AG04449 (cell line): Measurements from ENCODE around the gene ITGB7.

ENCODE experiments used
- CTCF ChIA-PET: fragments of 350-600 bp; formaldehyde crosslinking; extraction: SDS; loops from one replicate; lab custom pipeline; 2021; ENCODE audit warnings: antibody characterized with exemption; lab: Yijun Ruan, JAX
- POLR2A ChIA-PET: fragments of 400-600, 350-600 bp; formaldehyde crosslinking; extraction: SDS; loops from one replicate; lab custom pipeline; 2020; ENCODE audit warnings: antibody characterized with exemption, inconsistent platforms; lab: Yijun Ruan, JAX
- DNase-seq: peaks from one replicate; pipeline ENCODE4 v3.0.0-alpha.2; 2010; ENCODE audit warnings: low read depth, low spot score
- H3K4me3 ChIP-seq: 2 replicates; pipeline ENCODE4 v1.5.1; 2011; ENCODE audit warnings: low read depth, mild to moderate bottlenecking, control low read depth, low read length
- TF ChIP-seq, protein P1 (sequence below): IDR thresholded peaks from one replicate; pipeline ENCODE4 v1.5.1; 2011; ENCODE audit warnings: mild to moderate bottlenecking, moderate library complexity, low read length, control low read depth, inconsistent platforms; ENCODE audit not compliant: insufficient read depth; ENCODE audit errors: missing control alignments

The ITGB7 gene

GRCh38 chr12:53224061-53224896 lies 17.2 kb upstream of the ITGB7 start:
- ChIA-PET POLR2A (no interaction called here), CTCF (interaction anchor here (0.8 to 2.2 kb wide), 11 partner anchors 9 to 99 kb away, joined by 3 to 15 read pairs (median 3); no protein-coding TSS in a partner anchor)
- H3K4me3 ChIP-seq, result no peak overlapping the region
- TF ChIP-seq, protein P1, sequence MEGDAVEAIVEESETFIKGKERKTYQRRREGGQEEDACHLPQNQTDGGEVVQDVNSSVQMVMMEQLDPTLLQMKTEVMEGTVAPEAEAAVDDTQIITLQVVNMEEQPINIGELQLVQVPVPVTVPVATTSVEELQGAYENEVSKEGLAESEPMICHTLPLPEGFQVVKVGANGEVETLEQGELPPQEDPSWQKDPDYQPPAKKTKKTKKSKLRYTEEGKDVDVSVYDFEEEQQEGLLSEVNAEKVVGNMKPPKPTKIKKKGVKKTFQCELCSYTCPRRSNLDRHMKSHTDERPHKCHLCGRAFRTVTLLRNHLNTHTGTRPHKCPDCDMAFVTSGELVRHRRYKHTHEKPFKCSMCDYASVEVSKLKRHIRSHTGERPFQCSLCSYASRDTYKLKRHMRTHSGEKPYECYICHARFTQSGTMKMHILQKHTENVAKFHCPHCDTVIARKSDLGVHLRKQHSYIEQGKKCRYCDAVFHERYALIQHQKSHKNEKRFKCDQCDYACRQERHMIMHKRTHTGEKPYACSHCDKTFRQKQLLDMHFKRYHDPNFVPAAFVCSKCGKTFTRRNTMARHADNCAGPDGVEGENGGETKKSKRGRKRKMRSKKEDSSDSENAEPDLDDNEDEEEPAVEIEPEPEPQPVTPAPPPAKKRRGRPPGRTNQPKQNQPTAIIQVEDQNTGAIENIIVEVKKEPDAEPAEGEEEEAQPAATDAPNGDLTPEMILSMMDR, result peak; percentile 22
- DNase-seq, result no peak

DNA sequence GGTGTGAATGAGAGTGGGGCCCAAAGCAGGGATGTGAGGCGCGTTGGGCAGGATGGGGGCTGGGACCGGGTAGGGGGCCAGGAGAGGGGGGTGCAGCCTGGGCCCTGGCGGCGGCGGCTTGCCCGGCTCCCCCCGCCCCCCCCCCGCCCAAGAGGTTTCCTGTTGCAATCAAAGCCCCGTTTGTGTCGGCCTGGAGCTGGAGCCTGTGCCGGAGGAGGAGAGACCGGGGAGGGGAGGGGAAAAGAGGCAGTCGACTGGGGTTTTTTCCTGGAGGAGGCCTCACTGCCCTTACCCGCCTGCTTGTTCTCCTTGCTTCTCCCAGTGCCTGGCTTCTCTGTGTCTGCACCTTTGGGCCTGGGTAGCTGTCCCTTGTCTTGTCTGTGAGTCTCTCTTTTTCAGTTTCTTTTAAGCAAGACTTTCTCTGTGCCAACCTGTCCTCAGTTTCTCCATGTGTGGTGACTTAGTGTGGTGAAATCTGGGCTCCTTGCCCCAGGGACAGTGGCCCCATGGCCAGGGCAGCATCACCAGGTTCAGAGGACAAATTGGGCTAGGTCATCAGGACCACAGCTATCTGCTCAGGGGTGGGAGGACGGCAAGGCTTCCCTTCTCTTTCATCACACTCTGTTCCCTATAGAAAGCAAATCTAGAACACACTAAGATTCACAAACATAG lies 16.5 kb upstream of the ITGB7 start:
- no peak for DNase-seq
- ChIA-PET CTCF (interaction anchor here (0.8 to 1.4 kb wide), 10 partner anchors 10 to 158 kb away, joined by 3 to 6 read pairs (median 3); partner anchors contain the start of gene AAAS), POLR2A (no interaction called here)
- H3K4me3 ChIP-seq, result no peak overlapping the region; the same call in 1 of the 2 replicates
- TF ChIP-seq, protein P1, result no peak

- ChIA-PET CTCF (interaction anchor here (1.1 to 1.4 kb wide), 10 partner anchors 9 to 157 kb away, joined by 3 to 6 read pairs (median 3); partner anchors contain the start of gene AAAS), POLR2A (no interaction called here)
- TF ChIP-seq, protein P1, result no peak
- H3K4me3 ChIP-seq, result no peak overlapping the region
- DNase-seq, result no peak
Observed at GRCh38 chr12:53222806-53223261, 15.8 kb upstream of the ITGB7 start.

DNA sequence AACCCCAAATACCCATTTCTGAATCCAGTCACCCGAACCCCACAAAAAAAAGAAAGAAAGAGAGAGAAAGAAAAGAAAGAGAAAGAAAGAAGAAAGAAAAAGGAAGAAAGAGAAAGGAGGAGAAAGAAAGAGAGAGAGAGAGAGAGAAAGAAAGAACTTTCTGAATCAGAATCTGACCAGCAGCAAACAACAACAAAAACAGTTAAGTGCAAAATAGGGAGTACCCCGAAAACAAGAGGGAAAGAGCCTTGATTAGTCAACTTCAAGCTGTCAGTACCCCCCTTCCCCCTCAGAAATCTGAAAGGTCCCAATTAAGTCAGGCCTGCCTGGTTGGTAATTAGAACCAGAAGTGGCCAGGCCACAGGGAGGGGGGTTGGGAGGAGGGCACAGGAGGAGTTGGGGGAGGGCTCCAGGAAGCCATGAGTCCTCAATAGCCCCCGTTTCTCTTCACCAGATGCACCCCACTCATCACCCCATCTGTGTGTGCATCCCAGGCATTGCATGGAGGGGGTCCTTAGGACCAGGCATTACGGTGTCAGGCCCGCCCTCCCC lies 15.2 kb upstream of the ITGB7 start:
- CTCF ChIA-PET, result interaction anchor here (1.2 to 1.4 kb wide), 5 partner anchors 9 to 157 kb away, joined by 3 to 6 read pairs (median 3); partner anchors contain the start of gene AAAS
- H3K4me3 ChIP-seq, result peak overlapping the region; percentile 46
- TF ChIP-seq, protein P1, result no peak
- POLR2A ChIA-PET, result no interaction called here
- DNase-seq, result no peak

DNA sequence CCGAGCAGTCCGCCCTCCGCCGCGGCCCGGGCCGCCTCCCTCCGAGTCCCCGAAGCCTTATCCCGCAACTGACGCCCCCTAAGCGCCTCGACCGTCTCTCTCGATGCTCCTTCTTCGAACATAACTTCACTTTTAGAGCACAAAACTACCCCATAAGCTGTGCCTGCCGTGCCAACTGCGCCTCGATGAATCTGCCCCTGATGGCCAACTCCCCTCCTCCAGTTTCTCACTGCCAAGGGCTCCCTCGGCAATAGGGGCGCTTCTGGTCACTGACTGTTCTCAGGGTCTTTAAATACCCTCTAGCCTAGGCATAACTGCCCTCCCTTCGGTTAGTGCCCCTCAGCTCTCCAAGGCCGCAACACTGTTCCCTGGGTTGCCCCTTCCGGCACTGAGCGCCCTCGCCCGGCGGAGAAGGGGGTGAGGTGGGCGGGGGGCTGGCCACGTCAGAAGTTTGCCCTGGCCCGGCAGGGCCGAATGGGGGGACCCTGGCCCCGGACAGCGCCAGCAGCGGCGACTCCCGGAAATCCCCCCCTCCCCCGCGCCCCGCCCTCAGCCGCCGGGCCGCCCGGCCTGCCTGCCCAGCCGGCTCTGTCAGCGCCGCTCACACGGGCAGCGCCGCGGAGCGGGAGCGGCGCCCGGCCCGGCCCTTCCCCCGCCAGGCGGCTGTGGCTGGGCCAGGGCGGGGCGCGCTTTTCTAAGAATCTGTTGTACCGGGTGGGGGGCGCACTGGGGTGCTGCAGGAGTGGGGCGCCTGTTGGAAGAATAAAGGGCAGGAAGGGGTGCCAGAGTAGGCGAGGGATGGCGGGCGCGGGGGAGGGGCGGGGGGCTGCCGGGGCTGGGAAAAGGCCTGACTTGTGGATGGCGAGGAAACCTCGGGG lies 14.4 kb upstream of the ITGB7 start:
- POLR2A ChIA-PET, result interaction anchor here (1.0 to 2.1 kb wide), 3 partner anchors 74 to 78 kb away, joined by 3 to 9 read pairs (median 3); partner anchors contain the start of genes MYG1 and PFDN5
- TF ChIP-seq, protein P1, result peak; percentile 30
- DNase-seq, result no peak
- peak overlapping the region; percentile 56 for H3K4me3 ChIP-seq
- CTCF ChIA-PET, result interaction anchor here (1.0 to 24.6 kb wide), 4 partner anchors 8 to 130 kb away, joined by 3 to 659 read pairs (median 4); partner anchors contain the start of genes MYG1 and PFDN5
